NCI-H187 treated with DMSO at 0.1 percent for 48 hours (cell line): ENCODE results near the gene RNF115.
"Not testable (repeated sequence)": the region's sequence is repeated elsewhere in the genome, so short reads cannot be mapped to it uniquely, and the experiment has no call there.

Experiments
- DNase-seq: peaks from one replicate; lab custom pipeline; 2025; lab: John Stamatoyannopoulos, UW

Gene RNF115

DNA sequence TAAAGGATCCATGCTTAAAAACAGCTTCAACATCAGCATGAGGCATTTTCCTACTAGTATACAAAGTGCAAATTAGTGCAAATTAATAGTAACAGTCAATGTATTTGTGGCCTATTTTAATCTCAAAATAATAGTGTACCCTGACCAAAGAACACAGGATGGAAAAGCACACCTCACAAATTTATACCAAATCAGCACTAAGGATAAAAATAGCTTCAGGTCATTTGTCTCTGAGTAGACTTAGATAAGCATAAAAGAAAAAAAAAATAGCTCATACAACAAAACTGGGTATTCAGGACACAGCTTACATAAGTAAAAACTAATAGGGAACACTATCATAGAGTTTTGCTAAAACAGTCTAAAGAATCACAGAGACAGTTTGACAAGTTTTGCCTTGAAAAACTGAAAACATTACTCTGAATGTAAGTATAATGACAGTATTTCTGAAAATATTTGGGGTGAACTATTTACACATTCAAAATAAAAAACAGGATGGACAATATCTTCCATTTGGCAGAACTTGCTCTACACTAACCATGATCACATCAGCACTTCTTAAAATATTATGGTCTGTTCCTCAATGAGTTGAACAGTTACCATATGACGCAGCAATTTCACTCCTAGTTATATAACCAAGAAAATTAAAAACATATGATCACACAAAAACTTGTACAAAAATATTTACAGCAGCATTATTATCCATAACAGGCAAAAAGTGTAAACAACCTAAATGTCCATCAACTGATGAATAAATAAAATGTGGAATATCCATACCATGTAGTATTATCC is 46.3 kb downstream of the RNF115 start:
- no peak for DNase-seq

DNA sequence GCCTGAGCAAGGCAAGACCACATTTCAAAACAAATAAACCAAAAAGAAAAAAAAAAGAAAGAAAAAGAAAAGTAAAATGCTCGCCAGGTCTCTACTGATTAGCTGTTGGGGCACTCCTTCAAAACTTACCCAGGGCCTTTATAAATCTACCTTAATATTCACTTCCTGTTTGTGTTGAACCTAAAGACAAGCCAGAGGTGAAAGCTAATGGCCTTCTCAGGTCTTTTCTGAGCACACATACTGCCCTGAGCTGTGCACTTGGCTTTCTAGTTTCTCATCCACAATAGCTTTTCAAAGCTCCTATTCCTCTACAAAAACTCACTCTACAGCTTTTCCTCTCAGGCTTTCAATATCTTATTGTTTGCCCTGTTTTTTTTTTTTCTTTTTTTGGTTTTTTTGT is 50.5 kb downstream of the RNF115 start:
- no peak for DNase-seq

DNA sequence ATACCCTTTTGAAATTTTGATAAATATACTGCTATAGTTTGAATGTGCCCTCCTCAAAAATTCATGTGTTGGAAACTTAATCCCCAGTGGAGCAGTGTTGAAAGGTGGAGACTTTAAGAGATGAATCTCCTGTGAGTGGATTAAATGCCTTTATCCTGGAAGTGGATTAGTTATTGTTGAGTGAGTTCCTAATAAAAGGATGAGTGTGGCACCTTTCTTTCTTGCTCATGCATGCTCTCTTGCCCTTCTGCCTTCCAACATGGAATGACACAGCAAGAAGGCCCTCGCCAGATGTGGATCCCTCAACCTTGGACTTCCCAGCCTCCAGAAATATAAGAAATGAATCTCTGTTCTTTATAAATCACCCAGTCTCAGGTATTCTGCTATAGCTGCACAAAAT is 52.8 kb downstream of the RNF115 start:
- no peak for DNase-seq

DNA sequence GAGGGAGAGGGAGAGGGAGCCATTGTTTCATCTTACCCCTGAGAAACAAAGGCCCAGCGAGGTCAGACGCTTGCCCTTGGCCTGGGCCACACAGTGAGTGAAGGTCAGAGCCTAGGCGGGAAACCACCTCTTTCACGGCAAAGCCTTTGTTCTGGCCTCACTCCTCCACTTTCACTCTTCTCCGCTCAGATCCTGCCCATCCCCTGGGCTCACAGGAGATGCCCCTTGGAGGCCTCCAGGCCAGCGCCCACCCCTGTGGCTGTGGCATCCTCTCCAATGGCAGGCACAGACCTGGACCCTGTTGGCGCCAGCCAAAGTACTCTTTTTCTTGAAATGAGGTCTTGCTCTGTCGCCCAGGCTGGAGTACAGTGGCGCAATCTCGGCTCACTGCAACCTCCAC is 55.9 kb downstream of the RNF115 start:
- not testable (repeated sequence) for DNase-seq

DNA sequence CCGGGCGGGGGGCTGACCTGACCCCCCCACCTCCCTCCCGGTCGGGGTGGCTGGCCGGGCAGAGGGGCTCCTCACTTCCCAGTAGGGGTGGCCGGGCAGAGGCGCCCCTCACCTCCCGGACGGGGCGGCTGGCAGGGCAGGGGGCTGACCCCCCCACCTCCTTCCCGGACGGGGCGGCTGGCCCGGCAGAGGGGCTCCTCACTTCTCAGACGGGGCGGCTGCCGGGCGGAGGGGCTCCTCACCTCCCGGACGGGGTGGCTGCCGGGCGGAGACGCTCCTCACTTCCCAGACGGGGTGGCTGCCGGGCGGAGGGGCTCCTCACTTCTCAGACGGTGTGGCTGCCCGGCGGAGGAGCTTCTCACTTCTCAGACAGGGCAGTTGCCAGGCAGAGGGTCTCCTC is 57.0 kb downstream of the RNF115 start:
- DNase-seq = not testable (repeated sequence)

DNA sequence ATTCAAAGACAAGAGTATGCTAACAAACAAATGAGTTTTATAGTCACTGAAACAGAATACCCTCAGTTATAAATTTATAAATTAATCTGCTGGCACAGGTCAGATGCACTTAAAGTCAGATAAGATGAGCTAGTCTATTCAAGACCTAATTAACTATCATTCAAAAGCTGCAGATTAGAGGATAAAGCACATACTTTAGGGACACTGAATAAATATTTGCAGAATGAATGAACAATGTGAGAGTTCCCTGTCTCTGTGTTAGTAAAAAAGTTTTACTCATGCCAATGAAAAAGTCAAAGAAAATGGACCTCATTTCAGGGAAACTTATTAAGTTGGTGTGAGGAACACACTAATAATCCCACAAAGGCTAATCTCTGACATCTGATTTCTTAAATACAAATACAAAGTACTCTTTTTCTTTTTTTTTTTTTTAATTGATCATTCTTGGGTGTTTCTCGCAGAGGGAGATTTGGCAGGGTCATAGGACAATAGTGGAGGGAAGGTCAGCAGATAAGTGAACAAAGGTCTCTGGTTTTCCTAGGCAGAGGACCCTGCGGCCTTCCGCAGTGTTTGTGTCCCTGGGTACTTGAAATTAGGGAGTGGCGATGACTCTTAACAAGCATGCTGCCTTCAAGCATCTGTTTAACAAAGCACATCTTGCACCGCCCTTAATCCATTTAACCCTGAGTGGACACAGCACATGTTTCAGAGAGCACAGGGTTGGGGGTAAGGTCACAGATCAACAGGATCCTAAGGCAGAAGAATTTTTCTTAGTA is 58.1 kb downstream of the RNF115 start:
- DNase-seq = not testable (repeated sequence)

DNA sequence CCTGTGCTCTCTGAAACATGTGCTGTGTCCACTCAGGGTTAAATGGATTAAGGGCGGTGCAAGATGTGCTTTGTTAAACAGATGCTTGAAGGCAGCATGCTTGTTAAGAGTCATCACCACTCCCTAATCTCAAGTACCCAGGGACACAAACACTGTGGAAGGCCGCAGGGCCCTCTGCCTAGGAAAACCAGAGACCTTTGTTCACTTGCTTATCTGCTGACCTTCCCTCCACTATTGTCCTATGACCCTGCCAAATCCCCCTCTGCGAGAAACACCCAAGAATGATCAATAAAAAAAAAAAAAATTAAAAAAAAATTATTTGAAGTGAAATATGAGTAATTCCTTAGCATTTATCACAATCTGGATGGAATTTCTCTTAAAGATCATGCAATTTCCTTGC is 58.8 kb downstream of the RNF115 start:
- not testable (repeated sequence) for DNase-seq

DNA sequence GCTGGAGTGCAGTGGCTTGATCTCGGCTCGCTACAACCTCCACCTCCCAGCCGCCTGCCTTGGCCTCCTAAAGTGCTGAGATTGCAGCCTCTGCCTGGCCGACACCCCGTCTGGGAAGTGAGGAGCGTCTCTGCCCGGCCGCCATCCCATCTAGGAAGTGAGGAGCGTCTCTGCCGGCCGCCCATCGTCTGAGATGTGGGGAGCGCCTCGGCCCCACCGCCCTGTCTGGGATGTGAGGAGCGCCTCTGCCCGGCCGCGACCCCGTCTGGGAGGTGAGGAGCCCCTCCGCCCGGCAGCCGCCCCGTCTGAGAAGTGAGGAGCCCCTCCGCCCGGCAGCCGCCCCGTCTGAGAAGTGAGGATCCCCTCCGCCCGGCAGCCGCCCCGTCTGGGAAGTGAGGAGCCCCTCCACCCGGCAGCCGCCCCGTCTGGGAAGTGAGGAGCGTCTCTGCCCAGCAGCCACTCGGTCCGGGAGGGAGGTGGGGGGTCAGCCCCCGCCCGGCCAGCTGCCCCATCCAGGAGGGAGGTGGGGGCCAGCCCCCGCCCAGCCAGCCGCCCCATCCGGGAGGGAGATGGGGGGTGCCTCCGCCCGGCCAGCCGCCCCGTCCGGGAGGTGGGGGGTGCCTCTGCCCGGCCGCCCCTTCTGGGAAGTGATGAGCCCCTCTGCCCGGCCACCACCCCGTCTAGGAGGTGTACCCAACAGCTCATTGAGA is 59.5 kb downstream of the RNF115 start:
- DNase-seq = not testable (repeated sequence)

DNA sequence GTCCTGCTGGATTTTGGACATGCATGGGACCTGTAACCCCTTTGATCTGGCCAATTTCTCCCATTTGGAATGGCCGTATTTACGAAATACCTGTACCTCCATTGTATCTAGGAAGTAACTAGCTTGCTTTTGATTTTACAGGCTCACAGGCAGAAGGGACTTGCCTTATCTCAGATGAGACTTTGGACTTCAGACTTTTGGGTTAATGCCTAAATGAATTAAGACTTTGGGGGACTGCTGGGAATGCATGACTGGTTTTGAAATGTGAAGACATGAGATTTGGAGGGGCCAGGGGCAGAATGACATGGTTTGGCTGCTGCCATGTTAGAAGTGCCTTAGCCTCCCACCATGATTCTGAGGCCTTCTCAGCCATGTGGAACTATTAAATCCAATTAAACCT is 61.9 kb downstream of the RNF115 start:
- DNase-seq = not testable (repeated sequence)

DNA sequence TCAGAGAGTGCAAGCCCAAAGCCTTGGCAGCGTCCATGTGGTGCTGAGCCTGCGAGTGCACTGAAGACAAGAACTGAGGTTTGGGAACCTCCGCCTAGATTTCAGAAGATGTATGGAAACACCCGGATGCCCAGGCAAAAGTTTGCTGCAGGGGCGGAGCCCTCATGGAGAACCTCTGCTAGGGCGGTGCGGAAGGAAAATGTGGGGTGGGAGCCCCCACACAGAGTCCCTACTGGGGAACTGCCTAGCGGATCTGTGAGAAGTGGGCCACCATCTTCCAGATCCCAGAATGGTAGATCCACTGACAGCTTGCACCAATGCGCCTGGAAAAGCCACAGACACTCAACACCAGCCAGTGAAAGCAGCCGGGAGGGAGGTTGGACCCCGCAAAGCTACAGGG is 62.4 kb downstream of the RNF115 start:
- DNase-seq = not testable (repeated sequence)

DNA sequence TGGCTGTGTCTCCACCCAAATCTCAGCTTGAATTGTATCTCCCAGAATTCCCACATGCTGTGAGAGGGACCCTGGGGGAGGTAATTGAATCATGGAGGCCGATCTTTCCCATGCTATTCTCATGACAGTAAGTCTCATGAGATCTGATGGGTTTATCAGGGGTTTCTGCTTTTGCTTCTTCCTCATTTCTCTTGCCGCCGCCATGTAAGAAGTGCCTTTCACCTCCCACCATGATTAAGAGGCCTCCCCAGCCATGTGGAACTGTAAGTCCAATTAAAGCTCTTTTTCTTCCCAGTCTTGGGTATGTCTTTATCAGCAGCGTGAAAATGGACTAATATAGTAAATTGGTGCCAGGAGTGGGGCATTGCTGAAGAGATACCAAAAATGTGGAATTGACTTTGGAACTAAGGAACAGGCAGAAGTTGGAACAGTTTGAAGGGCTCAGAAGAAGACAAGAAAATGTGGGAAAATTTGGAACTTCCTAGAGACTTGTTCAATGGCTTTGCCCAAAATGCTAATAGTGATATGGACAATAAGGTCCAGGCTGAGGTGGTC is 63.4 kb downstream of the RNF115 start:
- not testable (repeated sequence) for DNase-seq

DNA sequence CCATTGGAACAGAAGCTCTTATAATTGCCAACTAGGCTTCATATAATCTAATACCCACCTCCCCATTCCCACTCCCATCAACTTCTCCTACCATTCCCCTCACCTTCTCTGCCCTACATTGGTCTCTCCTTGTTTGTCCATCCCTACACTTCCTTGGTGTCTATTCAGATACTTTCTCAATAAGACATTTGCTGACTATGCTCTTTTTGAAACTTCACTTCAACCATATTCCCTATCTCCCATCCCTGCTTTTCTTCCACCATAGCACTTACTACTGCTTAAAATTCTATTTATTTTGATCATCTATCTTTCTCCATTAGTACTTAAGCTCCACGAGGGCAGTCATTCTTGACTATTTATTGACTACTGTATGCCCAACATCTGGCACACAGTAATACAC is 64.2 kb downstream of the RNF115 start:
- no peak for DNase-seq

DNA sequence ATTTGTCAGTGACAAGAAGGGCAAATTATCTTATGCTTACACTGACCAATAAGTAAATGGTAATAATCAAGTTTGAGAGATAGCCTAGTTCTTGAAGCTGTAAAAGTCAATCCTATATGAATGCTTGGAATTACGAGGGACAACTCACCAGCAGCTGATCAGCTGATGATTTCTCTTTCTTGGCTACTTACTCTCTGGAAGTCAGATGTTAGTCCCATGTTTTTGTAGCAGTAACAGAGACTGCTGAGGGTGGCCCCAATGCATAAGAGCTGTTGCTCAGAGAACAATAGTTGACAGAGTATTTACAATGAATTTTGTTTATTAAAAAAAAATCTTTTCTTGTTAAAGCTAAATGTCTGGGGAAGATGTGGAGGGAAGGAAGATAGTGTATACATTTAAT is 65.3 kb downstream of the RNF115 start:
- DNase-seq = no peak

DNA sequence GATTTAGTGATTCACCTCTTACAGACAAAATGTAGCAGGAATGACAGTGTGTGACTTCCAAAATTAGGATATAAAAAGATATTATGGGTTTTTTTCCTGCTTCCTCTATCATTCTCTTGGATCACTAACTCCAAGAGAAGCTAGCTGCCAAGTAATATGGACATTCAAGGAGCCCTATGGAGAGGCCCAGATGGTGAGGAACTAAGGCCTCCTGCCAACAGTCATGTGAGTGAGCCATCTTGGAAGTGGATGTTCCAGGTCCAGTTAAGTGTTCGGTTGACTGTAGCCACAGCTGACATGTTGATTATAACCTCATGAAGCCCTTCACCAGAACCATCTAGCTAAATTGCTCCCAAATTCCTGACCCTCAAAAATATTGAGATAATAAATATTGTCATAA is 65.8 kb downstream of the RNF115 start:
- no peak for DNase-seq

DNA sequence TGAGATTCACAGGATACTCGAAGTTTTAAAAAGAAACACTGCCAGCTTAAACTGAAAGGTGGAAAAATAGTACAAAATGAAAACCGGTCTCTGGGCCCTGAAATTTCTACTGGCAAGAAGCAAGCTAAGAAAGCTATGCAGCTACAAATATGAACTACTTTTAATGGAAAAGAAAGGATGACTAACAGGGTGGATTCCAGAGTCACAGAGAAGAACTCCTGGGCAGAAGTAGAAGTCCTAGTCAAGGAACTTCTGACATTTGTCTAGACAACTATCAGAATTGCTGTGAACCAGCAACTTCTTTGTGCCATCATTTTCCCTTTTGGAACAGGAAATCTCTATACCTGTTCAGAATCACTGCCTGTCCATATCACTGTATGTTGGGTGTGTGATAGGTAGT is 66.5 kb downstream of the RNF115 start:
- DNase-seq = no peak

DNA sequence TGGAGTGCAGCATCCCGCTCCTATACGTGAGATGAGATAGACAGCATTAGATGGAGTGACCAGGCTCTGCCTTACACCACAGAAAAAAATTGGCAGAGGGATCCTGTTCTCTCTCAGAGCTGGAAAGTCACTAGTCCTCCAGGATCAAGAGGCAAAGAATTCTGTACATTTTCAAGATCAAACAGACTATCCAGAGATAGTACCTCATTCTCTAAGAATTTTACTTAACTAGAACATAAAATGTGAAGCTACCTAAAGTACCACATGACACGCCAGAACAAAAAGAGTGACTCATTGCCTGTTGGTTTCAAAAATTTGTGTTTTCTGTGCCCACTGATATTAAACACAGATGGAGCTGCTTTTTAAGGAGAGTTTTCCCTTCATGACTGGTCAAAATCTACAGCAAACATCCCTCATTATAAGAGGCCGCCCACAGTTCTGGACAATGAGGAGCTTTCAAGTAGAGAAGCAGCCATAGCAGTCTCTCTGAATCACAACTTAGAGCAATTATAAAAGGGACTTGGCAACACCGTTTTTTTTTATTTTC is 72.3 kb downstream of the RNF115 start:
- DNase-seq = no peak

DNA sequence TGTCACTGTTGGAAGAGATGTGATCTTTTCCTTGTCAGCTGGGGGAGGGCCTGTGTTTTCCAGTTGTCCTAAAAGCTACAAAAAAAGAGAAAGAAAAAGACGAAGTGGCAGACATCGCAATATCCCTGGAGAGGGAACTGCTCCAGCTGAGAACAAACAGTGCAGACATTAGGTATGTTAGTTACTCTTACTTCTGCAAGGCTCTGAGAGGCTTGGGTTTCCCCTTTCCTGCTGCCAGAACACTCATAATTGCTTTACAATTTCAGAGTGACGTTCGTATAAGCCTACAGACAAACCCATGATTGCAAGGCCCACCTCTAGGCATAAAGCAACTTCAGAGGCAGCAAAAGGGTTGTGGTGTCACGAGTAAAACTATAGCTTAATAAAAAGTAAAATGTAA is 73.5 kb downstream of the RNF115 start:
- DNase-seq = no peak

DNA sequence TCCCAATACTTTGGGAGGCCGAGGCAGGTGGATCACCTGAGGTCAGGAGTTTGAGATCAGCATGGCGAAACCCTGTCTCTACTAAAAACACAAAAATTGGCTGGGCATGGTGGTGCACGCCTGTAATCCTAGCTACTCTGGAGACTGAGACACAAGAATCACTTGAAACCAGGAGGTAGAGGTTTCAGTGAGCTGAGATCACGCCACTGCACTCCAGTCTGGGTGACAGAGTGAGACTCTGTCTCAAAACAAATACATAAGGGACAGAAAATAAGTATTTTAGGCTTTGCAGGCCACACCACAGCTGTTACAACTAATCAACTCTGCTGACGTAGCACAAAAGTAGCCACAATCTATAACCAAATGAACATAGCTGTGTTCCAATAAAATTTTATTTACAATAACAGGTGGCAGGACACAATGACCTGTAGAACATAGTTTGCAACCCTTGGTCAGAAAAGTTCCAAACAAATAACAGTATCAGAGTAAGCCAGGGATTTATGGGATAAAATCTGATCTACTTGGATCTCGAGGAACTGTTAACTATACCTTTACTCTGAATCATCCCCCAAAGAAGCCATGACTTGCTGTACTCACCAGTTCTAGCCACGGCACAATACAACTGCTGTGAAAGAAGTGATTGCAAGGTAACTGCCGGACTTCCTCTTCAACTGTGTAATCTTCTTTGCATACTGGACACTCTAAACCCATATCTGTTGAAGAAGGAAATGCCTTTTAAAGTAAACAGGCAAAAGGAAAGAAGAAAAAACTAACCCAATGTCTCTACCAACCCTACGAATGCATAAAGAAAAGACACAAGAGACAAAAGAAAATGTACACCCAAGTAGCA is 76.3 kb downstream of the RNF115 start:
- DNase-seq = no peak

DNA sequence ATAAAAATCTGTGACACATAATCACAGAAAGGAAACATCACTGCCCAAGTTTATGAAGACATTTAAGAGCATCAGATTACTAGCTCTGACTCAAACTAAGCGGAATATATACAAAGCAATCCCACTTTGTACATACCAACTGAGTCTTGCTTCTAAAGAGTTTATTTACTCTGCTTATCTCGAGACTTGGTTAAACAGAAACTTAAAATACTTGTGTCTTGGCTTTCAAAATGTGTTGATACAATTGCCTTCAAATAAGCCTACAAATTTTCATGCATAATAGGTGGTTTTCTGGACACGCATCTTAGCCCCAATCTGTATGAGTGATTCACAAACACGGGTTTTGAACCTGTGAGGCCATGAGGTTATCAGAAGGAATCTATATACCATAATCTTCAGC is 83.6 kb downstream of the RNF115 start:
- DNase-seq = no peak

DNA sequence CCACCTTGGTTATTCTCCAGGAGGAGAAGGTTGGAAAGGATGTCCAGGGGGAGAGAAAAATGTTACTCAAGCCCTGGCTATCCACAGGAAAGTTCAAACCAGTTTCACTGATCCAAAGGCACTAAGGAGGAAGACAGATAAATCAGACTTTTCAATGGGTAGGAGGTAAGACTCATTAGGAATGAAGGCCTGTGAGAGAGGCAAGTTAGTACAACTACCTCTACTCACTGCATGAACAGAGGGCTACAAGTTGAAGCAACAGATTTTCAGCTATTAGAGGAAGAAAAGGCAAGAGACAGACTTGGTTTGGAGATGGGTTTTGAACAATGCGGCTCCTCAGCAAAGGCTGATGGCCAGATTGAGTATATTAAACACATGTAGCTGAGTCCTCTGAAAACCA is 87.7 kb downstream of the RNF115 start:
- DNase-seq = no peak

DNA sequence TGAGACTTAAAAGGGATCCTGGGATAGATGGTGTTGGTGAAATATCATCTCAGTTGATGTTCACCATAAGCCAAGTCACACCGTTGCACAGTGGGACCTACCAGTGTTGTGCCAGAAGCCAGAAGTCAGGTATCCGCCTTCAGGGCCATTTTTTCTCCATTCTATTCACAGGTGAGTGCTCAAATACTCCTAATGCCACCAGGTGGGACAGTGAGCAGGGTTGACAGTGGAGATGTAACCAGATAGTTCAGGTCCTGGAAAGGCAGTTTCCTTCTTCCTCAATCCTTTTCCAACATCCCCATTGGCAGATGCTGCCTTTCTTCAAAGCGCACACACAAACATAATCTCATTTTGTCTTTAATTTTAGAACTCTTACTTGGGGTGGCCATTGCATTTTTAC is 93.0 kb downstream of the RNF115 start:
- no peak for DNase-seq
